NCI-H460 (cell line): ENCODE measurements around the gene FGF10. TPM values are rescaled to one million over a fixed set of nuclear protein-coding genes. Genes with fewer than 3 reads are reported as not detected.

Experiments
- DNase-seq: peaks from one replicate; pipeline ENCODE4 v3.0.0-alpha.2; 2016; ENCODE audit warnings: low read depth; ENCODE audit errors: extremely low read depth
- total RNA-seq: library from RNA; depleted of rRNA; stranded (reverse); fragments of >200 nt; shearing (Covaris generic); gene quantifications from 2 replicates; pipeline ENCODE4 v1.2.3, GENCODE V29; 2014

FGF10 gene
- total RNA-seq, 1 experiment from 2014 or later = not detected

DNA sequence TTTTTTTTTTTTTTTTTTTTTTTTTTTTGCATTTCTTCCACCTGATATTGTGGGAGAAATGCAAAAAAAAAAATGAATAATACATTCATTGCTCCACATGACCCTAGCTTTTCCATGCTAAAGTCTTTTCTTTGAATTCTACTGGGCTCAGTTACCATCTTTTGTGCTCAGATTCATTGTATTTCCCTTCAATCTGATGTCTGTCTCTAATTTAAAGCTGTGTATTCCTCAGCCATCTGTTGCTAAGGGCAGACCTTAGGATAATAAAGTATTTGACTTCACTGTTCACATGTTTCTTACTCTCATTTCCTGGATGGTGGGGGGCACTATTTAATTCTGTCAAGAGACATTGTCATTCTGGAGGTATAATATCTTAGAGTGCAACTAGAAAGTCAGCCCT is 123.5 kb downstream of the FGF10 start:
- DNase-seq = no peak

- no peak for DNase-seq
Observed at GRCh38 chr5:44260793-44261192, 128.4 kb downstream of the FGF10 start.

DNA sequence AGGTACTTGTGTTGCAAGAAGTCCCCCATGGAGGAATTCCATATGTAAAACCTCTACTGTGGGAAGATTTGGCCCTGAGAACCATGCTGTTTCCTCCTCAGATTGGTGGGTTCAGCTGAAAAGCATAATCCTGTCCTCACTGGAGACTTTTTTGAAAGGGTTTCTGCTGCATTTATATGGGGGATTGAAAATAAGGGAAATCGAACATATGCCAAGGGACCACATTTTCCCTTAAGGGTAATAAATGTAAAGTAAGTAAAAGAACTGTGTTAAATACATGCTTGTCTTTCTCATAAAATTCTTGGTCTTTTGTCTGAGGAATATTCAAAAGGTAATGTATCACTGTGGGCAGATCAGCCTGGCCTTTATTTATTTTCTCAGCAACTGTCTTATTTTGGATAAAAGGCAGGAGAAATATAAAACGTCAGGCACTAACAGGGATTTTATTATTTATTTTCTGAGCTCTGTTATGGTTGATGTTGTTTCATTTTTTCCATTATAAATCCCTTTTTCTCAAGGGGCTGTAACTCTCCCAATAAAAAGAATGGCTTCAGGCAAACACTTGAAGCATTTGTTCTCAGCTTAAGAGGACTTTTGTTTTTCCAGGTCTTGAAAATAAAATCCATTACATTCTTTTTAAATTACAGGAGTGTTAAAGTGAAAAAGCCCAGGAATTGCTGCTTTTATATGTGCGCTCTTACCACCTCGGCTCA is 131.4 kb downstream of the FGF10 start:
- DNase-seq = no peak

- no peak for DNase-seq
Observed at GRCh38 chr5:44257221-44257620, 132.0 kb downstream of the FGF10 start.
